Activated naive CD4-positive, alpha-beta T cell (primary cell): ENCODE measurements around the gene RCOR1.

Experiments
- DNase-seq, 4 experiments: peaks; one replicate each; lab custom pipeline; 2025; lab: John Stamatoyannopoulos, UW

The RCOR1 gene

DNA sequence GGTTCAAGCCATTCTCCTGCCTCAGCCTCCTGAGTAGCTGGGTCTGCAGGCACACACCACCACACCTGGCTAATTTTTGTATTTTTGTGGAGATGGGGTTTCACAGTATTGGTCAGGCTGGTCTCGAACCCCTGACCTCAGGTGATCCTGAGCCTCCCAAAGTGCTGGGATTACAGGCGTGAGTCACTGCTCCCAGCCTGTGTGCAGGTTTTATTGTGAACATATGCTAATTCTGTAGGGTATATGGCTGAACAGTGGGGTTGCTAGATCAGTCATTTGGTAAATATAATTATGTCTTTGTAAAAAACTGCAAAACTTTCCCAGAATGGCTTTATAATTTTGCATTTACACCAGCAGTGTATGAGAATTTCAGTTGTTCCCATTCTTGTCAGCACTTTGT lies 85.9 kb downstream of the RCOR1 start:
- DNase-seq: no peak

DNA sequence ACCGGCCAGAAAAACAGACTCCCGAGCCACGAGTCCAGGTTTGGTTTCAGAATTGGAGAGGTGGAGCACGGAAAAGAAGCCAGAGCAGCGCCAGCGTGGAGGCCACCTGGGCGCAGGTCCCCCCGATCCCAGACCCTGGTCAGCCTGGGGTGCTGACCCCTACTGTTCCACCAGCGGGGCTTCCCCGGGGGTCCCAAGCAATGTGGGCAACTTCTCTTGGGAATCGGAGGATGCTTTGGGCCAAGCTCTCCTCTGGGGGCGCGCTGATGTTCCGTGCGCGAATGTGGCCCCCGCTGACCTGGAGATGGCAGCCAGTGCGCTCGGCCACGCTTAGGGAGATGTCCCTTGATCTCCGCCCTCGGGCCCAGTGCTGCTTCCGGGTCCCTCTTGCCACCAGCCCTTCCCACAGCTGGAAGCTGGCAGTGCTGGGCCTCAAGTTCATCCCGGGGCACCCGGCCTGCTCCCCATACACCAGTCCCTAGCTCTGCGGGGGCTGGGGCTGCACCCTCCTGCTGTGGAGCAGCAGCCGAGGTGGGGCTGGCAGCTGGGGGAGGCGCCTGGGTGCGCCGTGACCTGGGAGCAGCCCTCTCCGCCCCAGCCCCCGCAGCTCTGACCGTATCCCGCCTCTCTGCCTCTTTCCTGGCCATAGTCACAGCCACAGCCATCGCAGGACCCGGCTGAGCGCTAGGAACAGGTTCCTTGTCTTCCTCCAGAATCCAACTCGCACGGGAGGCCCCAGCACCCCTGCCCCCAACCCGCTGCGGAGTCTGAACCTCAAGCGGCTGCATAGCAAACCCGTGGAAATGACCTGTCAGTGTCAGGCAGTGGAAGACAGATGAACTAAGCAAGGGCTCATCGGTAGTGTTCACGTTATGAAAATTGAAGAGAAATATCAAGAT lies 91.2 kb downstream of the RCOR1 start:
- no peak for DNase-seq

DNA sequence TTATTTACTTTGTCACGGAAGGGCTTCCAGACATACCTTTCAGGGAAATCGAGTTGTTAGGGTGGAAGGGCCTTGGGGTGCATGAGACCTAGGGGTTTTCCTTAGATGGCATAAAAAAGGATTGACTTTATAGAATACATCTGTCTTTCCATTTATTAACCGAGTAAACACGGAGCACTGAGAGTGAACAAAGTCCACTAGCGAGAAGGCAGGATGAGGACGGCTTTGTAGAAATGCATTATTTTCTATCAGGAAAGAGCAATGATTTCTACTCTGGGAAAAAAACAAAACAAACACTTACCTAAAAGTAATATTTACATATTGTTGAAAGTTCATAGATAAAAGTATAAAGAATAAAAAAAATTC lies 91.8 kb downstream of the RCOR1 start:
- no peak for DNase-seq

DNA sequence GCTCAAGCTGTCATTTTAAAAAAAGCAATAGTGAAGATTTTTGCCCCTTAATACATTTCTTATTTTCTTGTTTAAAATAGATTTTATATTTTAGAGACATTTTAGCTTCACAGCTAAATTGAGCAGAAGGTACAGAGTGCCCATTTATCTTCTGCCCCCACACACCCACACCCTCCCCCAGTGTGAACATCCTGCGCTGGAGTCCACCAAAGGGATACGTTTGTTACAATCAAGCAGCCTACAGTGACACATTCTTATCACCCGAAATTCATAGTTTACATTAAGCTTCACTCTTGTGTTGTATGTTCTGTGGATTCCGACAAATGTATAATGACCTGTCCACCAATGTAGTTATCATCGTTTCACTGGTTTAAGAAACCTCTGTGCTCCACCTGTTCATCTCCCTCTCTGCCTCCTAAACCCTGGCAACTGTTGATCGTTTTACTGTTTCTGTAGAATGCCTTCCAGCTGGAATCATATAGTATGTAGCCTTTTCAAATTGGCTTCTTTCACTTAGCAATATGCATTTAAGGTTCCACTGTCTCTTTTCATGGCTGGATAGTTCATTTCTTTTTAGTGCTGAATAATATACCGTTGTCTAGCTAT lies 93.8 kb downstream of the RCOR1 start:
- no peak for DNase-seq

DNA sequence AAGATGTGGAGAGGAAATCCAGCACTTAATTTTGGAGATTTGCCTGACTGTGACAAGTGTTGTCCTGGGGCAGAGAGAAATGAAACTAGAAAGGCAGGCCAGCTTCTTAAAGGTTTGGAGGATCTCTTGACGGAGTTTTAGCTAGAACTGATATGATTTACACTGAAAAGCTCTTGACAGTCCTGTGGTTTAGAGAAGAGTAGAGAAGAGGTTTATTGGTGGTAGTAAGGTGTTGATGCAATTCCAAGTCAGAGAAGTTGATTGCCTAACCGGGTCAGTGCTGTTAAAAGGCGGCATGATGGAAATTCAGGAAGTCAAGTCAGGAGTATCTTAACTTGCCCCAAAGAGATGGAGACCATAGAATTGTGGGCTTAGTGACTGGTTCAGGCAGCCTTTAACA lies 95.8 kb downstream of the RCOR1 start:
- no peak for DNase-seq

DNA sequence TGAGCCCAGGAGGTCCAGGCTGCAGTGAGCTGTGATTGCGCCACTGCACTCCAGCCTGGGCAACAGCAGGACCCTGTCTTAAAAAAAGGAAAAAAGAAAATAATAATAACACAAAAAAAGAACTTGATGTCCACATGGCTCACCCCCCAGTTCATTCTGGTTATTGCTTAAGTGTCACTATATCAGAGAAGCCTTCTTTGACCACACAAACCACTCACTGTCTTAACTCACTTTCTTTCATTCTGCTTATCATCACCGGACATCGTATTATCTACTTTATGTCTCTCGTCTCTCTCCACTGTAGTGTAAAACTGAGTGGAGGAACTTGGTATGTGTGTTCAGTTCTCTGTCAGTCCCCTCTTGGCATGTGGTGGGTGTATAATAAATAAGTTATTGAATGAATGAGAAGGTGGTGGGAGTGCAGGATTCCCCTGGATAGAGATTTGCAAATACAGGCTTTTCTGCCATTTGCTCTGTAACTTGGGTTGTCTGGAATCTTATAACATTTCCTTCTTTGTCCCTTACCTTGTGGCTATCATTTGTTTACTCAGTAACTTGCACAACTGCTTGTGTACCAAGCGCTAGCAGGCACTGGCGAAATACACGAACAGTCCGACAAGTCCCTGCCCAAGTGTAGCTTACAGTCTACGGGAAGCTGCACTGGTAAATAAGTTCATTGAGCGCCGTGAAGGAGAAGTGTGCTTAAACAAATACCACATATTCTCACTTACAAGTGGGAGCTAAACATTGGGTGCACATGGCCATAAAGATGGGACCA lies 98.2 kb downstream of the RCOR1 start:
- DNase-seq: no peak

DNA sequence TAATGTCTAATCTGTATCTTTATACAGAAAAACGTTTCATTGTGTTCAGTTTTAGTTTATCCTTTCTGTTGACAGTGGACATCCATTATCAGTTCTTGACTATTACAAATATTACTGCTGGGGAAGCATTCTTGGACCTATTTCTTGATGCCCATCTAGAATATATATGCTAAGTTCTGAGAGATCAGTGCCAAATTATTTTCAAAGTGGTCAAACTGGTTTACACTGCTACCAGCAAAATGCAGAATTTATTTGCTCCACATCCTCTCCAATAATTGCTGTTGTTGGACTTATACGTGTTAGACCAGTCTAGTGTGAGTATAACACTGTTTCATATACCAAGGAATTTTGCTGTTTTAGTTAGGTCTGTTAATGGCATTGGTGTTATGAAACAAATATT lies 99.3 kb downstream of the RCOR1 start:
- no peak for DNase-seq

DNA sequence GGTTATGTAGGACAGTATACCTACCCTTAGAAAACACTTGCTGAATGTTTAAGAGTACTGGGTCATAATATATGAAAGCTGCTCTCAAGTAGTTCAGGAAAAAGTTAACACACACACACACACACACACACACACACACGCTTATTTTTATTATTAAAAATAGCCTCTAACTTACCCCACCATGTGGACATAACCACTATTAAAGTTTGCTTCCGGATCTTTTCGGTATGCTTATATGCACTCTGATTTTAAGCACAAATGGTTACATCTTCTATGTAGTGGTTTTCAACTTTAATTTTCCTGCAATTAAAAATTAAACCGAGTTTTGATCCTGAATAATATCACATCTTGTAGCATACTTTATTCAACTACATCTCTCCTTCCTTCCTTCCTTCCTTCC lies 99.9 kb downstream of the RCOR1 start:
- DNase-seq: no peak

DNA sequence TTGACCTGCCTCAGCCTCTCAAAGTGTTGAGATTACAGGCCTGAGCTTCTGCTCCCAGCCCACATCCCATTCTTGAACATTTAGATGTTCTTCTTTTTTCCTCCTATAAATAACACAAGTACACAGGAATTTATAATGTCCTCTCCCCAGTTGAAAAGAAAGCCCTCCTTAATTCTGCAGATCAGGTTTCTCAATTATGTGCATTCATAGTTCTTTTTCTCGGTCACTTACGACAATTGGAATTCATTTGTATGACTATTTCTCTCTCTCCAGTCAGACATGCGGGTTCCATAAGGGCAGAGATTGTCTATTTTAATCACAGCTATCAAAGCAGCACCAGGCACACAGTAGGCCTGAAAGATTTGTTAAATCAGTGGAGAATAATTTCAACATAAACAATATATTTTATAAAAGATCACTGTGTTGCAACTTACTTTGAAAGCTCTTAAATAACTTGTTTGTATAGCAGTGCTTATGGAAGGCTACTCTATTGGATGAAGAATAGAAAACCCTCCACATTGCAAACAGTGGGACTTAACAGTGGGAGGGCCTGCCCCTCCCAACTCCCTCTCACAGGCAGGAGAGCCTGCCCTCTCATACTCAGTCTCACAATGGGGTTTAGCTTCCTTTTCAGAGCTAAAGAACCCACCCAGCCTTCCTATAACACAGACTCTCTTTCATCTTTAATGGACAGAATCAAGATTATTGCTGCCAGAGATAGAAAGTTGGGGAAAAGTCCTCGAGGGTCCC lies 100.7 kb downstream of the RCOR1 start:
- DNase-seq: no peak

DNA sequence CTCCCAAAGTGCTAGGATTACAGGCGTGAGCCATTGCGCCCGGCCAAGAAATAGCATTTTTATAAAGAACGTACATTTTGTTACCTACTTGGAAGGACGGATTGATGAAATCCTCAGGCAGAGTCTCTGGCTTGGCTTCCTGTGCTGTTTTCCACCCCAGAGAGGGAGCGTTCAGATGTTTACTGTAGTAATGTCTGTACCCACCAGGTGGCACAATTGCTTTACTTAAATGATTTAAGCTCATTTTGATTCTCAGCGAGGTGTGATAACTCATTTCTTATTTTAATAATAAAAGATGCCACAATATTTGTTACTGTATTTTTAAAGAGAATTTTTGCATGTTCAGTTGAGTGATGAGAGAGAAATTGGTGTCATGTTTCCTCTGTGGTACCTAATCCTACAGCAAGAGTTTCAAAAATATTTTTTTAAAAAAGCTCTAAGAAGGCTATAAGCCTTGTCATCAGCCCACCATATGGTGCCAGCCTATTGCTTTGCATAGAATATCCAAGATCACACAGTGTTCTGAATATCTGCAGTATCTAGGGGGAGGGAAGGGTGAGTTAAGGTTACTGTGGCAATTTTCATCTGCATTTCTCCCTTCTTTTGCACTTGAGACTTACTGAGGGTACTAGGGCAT lies 102.2 kb downstream of the RCOR1 start:
- DNase-seq: peak in 2 of 4 experiments; percentile 4 to 18

DNA sequence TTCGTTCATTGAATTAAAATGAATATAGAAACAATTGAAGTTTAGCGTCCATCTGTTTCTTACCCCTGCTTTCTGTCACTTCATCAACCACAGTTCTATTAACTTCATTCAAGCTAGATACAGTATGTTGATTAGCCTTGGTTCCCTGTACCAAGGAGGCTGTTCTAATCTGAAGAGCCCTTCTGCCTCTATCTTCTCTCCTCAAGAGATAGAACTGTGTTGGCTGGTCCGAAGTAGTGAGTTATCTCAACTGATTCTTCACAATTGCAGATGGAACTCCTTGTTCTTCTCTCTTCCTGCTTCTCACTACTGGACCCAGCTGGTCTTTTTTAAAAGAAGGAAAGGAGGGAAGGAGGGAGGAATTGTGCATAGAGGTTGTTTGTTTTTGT lies 102.7 kb downstream of the RCOR1 start:
- no peak for DNase-seq

DNA sequence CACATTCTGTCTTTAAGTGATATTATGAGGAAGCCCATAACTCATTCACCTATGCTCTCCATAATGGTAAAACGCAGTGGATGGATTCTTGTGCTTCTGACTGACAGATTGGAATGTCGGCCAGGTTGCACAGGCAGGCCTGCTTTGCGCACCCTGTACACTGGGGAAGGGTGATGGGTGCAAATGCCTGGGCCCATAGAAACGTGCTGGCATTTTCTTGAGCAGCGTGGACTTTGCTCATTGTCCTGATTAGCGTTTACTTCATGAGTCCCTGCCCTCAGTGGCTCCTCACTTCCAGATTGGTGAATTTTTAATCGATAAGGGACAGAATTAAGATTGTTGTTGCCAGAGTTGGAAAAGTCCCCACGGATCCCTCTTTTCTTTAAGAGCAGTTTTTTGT lies 103.9 kb downstream of the RCOR1 start:
- DNase-seq: no peak

DNA sequence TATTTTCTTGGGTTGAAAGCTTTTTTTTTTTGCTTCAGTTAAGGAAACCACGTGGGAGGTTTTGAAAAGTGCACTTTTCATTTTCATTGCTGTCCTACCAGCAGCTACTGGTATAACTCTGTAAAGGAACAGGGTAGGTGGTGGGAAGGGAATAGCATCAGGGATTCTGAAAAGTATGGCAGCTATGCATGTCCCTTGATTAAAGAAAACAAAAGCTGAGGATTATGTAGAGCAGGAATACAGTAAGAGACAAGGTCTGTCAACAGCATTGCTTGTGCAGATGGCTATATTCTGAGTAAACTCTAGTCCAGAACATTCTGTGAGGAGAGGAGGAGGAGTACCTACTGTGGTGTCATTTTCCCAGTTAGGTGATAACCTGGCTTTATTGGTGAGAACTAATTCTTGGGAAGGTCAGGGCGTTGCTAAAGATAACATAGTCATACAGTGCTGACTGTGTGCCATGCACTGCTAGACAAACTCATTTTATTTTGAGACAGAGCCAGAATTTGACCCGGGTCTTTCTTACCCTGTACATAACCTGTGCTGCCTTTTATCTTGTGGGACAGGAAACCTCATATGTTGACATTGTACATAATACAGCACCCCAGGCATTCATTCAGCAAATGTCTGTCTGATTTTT lies 104.5 kb downstream of the RCOR1 start:
- no peak for DNase-seq

DNA sequence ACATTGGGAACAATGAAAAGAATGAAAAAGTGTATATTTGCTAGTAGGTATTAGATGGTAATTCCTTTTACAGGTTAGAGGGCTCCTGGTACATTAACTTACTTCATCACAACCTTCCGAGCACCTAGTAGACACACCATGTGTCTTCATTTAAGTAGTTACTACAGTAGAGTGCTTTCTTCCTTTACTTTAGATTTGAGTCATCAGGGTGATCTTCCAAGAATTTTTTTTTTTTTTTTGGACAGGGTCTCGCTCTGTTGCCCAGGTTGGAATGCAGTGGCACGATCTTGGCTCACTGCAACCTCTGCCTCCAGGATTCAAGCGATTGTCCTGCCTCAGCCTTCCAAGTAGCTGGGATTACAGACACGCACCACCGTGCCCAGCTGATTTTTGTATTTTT lies 105.1 kb downstream of the RCOR1 start:
- DNase-seq: no peak

DNA sequence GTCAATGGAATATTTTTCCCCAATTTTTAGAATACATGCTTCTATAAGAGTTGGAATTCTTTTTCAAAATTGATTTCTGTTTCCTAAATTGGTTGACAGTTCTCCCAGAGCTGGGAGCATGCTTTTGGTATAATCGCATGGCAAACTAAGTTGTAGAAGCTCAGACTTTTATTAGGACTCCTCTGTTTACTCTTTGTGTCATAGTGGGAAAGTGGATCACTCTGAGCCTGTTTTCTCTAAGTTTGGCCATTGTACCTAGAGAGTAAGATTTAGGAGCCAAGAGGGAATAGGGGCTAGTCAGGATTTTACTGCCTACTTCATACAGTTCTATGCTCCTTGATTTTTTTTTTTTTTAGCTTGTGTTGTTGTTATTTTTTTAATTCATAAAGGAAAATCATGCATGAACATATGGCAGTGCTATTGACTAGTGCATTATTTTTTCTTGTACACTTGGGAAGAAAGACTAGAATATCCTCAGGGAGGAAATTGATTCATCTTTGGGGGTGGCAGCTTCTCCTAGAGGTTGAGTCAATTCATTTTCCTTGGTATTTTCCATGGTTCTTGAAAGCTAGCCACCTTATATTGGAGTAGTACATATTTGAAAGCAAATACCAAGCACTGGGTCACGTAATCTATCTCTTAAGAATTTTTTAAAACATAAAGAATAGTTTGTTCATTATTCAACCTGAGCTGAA lies 107.1 kb downstream of the RCOR1 start:
- DNase-seq: no peak

DNA sequence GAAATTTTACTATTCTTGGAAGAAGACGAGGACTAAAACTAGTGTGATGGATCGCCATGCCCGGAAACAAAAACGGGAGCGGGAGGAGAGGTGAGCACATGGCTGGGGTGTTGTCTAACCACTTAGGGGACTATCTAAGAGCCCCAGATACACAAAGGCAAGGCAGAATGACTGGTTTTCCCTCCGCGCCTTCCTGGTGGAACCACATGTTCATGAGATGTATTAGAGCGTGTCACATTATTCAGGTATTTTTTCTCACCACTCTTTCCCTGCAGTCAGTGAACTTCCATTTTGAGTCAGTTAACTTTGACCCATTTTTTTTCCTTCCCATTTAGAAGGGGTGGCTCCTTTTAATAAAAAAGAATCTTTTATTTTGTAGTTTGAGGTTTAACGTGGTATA lies 116.0 kb downstream of the RCOR1 start:
- DNase-seq: no peak

DNA sequence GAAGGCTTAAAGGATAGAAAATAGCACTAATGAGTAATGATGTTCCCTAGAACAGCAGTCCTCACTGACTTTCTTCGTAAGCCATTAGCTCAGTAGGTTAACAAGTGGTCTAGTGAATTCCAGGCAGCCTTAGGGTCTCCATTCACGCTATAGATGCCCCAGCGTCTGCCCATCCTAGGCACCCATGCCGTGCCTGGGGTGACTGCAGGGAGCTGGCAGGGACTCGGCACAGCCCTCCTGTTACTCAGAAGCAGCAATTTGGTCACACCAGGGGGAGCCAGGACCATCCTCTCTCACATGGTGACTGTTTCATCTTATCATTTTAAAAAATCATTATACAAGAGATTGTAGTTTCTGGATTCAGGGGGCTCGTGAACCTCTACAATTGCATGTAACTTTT lies 118.8 kb downstream of the RCOR1 start:
- DNase-seq: no peak

DNA sequence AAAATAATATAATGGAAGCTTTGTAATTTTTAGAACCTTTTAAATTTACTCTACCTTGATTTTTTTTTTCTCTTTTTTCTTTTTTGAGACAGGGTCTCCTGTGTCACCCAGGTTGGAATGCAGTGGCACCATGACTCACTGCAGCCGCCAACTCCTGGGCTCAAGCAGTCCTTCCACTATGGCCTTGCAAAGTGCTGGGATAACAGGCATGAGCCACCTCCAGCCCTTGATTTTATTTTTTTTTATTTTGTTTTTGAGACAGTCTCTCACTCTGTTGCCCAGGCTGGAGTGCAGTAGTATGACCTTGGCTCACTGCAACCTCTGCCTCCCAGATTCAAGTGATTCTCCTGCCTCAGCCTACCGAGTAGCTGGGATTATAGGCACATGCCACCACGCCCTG lies 119.5 kb downstream of the RCOR1 start:
- no peak for DNase-seq

DNA sequence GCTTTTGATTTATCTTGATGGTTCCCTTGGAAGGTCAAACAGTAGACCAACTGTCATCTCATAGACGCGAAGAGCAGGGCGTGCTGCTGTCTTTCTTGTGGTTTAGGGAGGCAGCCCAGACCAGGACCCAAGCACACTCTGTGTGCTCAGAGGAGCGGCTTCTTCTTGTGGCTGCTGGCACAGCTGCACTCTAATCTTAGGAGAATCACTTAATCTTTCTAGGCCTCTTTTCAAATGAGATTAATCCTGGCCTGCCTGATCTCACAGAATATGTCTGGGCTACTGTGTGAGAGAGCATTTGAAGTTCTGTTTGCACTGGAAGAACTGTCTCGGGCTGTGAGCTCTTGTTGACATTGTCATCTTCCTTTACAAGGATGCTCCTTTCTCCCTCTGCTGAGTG lies 124.8 kb downstream of the RCOR1 start:
- DNase-seq: no peak

DNA sequence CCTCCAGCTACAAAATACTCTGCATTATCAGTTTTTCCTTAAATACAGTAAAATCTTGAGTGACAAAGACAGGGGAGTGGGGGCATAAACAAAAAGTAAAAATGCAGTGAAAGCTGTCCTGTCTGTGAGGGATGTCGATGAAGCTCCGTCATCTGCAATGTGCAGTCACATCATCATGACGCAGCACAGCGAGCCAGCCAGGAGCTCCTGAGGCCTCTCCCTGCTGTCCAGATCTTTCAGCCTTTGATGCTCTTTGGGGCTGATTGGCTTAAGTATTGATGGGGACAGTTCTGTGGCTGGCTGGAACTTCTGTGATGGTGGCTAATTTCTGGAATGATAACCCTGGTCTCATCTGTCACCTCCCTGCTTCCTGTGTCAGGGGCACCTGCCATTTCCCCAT lies 130.2 kb downstream of the RCOR1 start:
- no peak for DNase-seq

DNA sequence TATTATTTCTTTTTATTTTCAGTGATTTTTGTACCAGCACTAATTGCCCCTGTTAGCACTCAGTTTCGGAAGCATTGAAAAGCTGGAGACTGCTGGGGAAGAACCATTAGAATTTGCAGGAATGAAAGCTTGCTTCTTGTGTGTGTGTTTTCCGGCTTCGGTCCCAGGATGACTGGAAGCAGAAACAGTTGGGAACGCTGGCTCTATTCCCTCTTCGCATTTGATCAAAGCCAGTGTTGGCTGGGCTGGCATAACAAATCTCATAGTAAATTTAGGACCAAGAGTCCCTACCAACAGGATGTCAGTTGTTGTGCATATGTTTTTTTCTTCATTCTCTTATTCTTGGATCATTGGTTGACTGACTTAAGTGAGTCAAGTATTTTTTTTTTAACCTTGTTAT lies 131.2 kb downstream of the RCOR1 start:
- DNase-seq: no peak
